ENCODE data around the gene IGF1R. TPM values are rescaled to one million over a fixed set of nuclear protein-coding genes. Genes with fewer than 3 reads are reported as not detected.

IGF1R gene
- total and polyA plus RNA-seq, 5 experiments from 2014 or later = 2.5 to 122 (median 6.3) TPM

DNA sequence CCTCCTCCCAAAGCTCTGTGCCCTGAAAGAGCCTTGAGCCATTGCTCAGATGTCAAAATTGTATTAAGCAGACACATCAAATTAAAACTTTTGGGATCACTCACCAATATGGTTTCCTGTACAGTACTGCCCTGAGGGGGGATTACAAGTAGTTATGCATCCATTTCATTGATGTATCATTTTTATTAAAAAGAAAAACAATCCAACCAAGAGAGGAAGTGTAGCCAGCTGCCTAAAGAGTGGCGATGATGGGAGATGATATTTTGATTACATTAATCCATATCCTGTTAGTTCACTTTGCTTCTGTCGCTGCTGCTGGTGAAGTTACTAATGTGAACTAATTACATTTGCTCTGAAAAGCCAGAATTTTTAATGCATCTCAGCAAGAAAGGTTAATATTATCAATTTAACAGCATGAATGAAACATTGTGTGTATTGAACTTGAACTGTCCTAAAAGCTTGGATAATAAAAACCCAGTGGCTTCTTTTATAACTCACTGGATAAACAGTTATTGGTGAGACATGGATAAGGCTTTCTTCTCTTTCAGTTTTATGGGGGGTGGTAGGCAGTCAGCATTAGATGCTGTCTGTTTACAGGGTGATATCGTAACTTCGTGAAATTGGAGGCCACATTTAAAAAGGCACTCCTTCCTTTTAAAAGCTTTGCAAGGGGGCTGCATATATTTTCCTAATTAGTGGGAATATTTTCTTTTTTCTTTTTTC is 87.7 kb downstream of the IGF1R start:
- POLR2A ChIA-PET = interaction anchor here (0.6 kb wide), 1 partner anchor 14 kb away, joined by 5 read pairs; no protein-coding TSS in a partner anchor
- Mint-ChIP-seq H3K36me3 (no peaks in the 10 kb centered on the region), H3K4me3 (peak overlapping the region in 3 of 10 donors; percentile 12 to 27 (median 18)), H3K27me3 (no peaks in the 10 kb centered on the region), H3K4me1 (peaks cover 33 to 65% (median 62%) of the 10 kb centered on the region in 4 donors), H3K27ac (peak overlapping the region in 2 of 10 donors; percentile 44 to 68), H3K9me3 (peaks cover 0 to 3% (median 0%) of the 10 kb centered on the region in 9 donors)
- DNase-seq = no peak
- no peak for ATAC-seq

DNA sequence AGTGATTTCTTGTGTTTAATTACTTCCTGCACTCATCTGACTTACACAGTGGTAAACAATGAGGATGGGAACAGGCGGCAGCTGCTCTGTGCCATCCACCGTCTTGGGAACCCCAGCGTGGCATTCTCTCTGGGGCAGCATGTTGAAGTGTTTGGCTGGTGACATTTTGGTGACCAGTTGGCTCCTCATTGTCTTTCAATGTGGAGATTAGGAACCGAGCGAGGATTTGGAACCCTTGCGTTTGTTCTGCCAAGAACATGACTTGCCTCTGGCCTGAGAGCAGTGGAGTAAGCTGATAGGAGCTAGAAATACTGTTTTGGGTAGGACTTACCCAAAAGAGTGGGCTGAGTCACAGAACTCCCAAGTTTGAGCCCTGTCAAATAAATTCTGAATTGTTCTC is 88.8 kb downstream of the IGF1R start:
- ATAC-seq = no peak
- Mint-ChIP-seq H3K4me3 (no peak overlapping the region), H3K36me3 (no peaks in the 10 kb centered on the region), H3K9me3 (peaks cover 0 to 3% (median 0%) of the 10 kb centered on the region in 9 donors), H3K4me1 (peaks cover 35 to 76% (median 69%) of the 10 kb centered on the region in 4 donors), H3K27me3 (no peaks in the 10 kb centered on the region), H3K27ac (peak overlapping the region in 1 of 10 donors; percentile 65)
- no peak for DNase-seq
- POLR2A ChIA-PET = no interaction called here

DNA sequence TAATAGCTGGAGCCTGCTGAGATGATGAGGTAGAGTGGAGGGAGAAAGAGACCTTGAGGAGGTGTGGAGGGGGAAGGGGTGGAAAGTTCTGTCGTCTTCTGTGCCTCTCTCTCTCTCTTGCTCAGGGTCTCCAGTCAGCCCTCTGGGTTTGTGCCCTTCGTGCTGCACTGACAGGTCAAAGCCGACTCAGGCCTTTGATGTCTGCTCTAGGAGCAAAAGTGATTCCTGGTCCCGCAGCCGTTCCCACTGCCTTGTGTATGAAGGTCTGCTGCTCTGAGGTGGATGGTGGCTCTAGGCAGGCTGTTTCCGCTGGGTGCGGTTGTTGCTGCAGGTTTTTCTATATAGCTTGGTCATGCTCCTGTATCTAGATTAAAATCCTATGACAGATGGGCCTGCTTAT is 89.4 kb downstream of the IGF1R start:
- POLR2A ChIA-PET = no interaction called here
- Mint-ChIP-seq H3K27me3 (no peaks in the 10 kb centered on the region), H3K4me3 (peak overlapping the region in 2 of 10 donors; percentile 5 to 9), H3K27ac (peak overlapping the region in 4 of 10 donors; percentile 11 to 66 (median 38)), H3K9me3 (peaks cover 0 to 3% (median 0%) of the 10 kb centered on the region in 9 donors), H3K36me3 (no peaks in the 10 kb centered on the region), H3K4me1 (peaks cover 37 to 78% (median 72%) of the 10 kb centered on the region in 4 donors)
- DNase-seq (no peak), ATAC-seq (no peak)

DNA sequence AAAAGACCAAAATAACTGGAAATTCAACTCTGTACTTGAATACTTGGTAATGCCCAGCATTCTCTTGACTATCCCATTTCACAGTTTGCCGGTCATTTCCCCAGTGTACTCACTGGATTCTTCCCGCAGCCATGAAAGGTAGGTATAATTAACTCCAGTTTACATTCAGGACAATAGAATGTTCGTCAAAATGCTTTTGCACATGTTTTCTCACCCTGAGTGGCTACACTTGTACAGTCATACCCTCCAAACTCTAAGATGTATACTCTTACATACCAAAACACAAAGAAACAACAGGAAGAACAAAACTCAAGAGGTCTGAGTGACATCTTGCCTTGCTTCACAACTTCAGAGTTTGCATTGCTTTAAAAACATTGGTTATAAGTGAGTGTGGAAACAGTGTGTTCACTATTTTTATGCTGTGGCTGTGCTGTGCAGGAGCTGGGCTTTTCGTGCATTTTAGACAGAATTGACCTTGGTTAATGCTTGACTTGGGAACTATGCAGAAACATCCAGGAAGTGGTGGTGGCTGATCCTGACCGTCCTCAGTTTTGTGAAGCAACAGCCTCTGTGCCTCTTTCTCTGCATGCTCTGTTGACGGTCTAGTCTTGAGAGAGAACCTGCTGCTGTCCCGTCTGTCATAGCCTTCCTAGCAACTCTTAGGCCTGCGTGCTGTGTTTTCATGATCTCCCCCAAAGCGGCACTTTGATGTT is 90.5 kb downstream of the IGF1R start:
- H3K4me3 Mint-ChIP-seq = peak overlapping the region in 5 of 10 donors; percentile 2 to 50 (median 30)
- peaks cover 0 to 3% (median 0%) of the 10 kb centered on the region in 9 donors for H3K9me3 Mint-ChIP-seq
- no peaks in the 10 kb centered on the region for H3K27me3 Mint-ChIP-seq
- POLR2A ChIA-PET = no interaction called here
- no peaks in the 10 kb centered on the region for H3K36me3 Mint-ChIP-seq
- peaks cover 37 to 83% (median 75%) of the 10 kb centered on the region in 4 donors for H3K4me1 Mint-ChIP-seq
- DNase-seq (no peak), ATAC-seq (no peak)
- H3K27ac Mint-ChIP-seq = peak overlapping the region in 1 of 10 donors; percentile 30

DNA sequence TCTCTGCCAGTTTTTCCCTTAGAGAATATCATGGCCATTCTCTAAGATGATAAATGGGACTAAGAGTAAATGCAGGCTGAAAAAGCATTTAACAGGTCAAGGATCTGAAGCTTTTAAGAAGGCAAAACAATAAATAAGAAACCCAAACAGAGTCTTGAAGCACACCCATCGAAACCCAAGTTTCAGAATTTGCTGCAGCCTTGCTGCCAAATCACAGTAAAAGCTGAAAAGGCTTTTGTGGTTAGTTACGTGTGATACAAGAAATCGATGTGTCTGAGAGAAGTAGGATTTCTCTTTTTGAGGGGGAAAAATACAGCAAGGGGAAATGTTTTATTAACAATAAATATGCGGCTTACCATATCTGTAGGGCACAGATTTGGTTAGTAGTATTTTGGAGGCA is 92.0 kb downstream of the IGF1R start:
- peaks cover 0 to 3% (median 0%) of the 10 kb centered on the region in 9 donors for H3K9me3 Mint-ChIP-seq
- no peaks in the 10 kb centered on the region for H3K36me3 Mint-ChIP-seq
- H3K27me3 Mint-ChIP-seq = no peaks in the 10 kb centered on the region
- no peak for DNase-seq
- no peak overlapping the region for H3K4me3 Mint-ChIP-seq
- no peak for ATAC-seq
- no peak overlapping the region for H3K27ac Mint-ChIP-seq
- POLR2A ChIA-PET = no interaction called here
- H3K4me1 Mint-ChIP-seq = peaks cover 38 to 84% (median 78%) of the 10 kb centered on the region in 4 donors

DNA sequence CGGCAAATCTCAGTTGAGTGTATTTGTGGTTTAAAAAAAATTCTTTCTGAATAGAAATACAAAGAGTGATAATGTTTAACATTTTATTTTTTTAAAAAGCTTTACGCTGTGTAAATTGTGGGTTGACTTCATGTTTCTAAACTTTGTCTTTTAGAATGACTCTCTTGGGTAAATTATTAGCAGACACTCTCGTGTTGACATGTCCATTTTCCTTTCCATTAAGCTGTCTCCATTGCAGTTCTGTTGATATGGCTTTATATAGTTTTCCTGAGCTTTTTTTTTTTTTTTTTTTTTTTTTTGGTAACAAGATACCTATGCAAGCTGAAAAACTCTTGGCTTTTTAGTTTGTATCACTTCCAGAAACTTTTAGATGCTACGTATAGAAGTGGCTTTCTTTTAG is 92.6 kb downstream of the IGF1R start:
- POLR2A ChIA-PET = no interaction called here
- no peak for DNase-seq
- Mint-ChIP-seq H3K9me3 (peaks cover 0 to 3% (median 0%) of the 10 kb centered on the region in 9 donors), H3K4me3 (no peak overlapping the region), H3K36me3 (no peaks in the 10 kb centered on the region), H3K27ac (no peak overlapping the region), H3K4me1 (peaks cover 40 to 84% (median 78%) of the 10 kb centered on the region in 4 donors), H3K27me3 (no peaks in the 10 kb centered on the region)
- ATAC-seq = no peak

DNA sequence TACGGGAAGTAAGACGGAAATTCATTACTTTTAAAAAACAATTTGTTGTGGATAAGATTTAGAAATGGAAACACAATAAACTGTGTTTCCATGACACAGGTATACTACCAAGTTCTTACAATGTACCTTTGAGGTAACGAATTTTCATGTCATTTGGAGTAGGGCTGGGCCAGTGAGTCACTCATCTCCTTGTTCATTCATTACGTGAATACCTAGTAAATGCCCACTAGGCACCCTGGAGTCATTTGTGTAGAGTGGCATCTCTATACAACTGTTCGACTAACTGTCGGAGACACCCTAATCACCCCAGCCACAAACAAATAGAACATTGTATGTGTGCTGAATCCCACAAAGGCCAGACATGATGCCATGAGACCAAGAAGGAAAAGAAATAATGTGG is 94.8 kb downstream of the IGF1R start:
- peaks cover 0 to 3% (median 0%) of the 10 kb centered on the region in 9 donors for H3K9me3 Mint-ChIP-seq
- ATAC-seq (no peak), DNase-seq (no peak)
- peaks cover 41 to 87% (median 78%) of the 10 kb centered on the region in 4 donors for H3K4me1 Mint-ChIP-seq
- POLR2A ChIA-PET = no interaction called here
- H3K4me3 Mint-ChIP-seq = peak overlapping the region in 1 of 10 donors; percentile 36
- no peak overlapping the region for H3K27ac Mint-ChIP-seq
- no peaks in the 10 kb centered on the region for H3K36me3 Mint-ChIP-seq
- H3K27me3 Mint-ChIP-seq = no peaks in the 10 kb centered on the region

DNA sequence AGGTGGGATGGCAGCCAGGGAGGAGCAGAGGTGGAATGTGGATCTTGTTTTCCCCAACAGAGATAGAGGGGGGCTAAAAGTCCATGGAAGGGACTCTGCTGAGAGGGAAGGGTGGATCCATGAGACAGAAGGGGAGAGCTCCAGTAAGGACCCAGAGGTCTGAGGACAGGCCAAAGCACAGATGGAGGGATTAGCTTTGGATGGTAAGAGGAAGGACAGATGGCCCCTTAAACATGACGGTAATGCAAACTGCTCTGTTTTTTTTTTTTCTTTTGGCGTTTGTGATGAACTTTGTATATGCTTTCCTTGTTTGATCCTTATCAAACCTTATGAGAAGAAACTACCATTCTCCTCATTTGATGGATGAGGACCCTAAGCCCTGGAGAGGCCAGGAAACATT is 96.2 kb downstream of the IGF1R start:
- Mint-ChIP-seq H3K4me3 (peak overlapping the region in 5 of 10 donors; percentile 9 to 46 (median 17)), H3K27ac (peak overlapping the region in 2 of 10 donors; percentile 6 to 26), H3K4me1 (peaks cover 32 to 77% (median 67%) of the 10 kb centered on the region in 4 donors), H3K9me3 (no peaks in the 10 kb centered on the region), H3K27me3 (no peaks in the 10 kb centered on the region), H3K36me3 (no peaks in the 10 kb centered on the region)
- POLR2A ChIA-PET = interaction anchor here (0.5 kb wide), 1 partner anchor 158 kb away, joined by 5 read pairs; no protein-coding TSS in a partner anchor
- no peak for DNase-seq
- ATAC-seq = no peak

DNA sequence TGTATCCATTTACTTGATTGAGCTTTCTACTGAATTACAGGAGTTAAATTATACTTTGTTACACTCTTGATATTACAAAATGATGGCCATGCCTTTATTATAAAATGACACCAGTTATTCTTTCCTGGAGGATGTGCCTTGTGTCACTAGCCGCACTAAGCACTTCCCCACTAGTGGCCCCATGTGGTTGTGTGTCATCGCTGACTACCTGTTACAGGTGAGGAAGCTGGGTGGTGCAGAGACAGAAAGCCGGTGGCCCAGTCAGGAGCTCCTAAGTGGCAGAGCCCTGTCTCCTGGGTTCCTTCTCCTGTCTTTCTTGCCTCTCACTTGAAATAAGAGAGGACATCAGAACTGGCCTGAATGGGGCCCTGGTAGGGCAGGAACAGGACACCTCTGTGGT is 96.8 kb downstream of the IGF1R start:
- POLR2A ChIA-PET = interaction anchor here (0.5 kb wide), 1 partner anchor 157 kb away, joined by 5 read pairs; no protein-coding TSS in a partner anchor
- ATAC-seq (no peak), DNase-seq (no peak)
- no peaks in the 10 kb centered on the region for H3K36me3 Mint-ChIP-seq
- H3K27me3 Mint-ChIP-seq = no peaks in the 10 kb centered on the region
- no peaks in the 10 kb centered on the region for H3K9me3 Mint-ChIP-seq
- no peak overlapping the region for H3K27ac Mint-ChIP-seq
- H3K4me3 Mint-ChIP-seq = peak overlapping the region in 4 of 10 donors; percentile 6 to 43 (median 19)
- H3K4me1 Mint-ChIP-seq = peaks cover 32 to 73% (median 64%) of the 10 kb centered on the region in 4 donors

DNA sequence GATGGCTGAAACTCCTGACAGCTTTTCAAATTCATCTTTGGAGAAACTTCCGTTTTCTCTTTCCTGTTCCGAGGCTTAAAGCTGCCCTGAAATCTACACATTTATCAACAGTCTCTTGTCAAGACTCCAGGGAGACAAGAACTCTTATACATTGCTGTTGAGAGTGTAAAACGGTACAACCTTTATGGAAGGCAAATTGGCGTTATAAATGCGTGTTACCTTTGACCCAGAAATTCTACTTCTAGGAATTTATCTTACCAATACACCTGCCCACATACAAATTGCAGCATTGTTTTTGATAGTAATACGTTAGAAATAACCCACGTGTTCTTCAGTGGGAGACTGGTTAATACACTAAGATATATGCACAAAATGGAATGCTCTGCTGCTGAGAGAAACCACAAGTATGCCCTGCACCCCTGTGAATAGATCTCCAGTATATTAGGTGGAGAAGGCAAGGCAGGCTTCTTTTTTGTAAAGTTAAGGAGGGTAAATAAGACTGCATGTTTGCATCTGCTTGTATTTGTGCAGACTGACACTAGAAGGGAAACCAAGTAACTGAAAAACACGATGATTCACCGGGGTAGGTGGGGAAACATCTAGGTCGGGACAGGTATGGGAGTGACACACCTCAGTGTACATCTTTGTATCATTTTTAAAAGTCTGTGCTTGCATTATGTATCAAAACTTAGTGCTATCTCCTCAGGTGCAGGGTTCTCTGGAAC is 97.5 kb downstream of the IGF1R start:
- Mint-ChIP-seq H3K4me3 (peak overlapping the region in 4 of 10 donors; percentile 7 to 43 (median 22)), H3K27me3 (no peaks in the 10 kb centered on the region), H3K36me3 (no peaks in the 10 kb centered on the region), H3K9me3 (no peaks in the 10 kb centered on the region), H3K27ac (peak overlapping the region in 2 of 10 donors; percentile 39 to 43), H3K4me1 (peaks cover 30 to 74% (median 61%) of the 10 kb centered on the region in 4 donors)
- DNase-seq (no peak), ATAC-seq (no peak)
- POLR2A ChIA-PET = no interaction called here

DNA sequence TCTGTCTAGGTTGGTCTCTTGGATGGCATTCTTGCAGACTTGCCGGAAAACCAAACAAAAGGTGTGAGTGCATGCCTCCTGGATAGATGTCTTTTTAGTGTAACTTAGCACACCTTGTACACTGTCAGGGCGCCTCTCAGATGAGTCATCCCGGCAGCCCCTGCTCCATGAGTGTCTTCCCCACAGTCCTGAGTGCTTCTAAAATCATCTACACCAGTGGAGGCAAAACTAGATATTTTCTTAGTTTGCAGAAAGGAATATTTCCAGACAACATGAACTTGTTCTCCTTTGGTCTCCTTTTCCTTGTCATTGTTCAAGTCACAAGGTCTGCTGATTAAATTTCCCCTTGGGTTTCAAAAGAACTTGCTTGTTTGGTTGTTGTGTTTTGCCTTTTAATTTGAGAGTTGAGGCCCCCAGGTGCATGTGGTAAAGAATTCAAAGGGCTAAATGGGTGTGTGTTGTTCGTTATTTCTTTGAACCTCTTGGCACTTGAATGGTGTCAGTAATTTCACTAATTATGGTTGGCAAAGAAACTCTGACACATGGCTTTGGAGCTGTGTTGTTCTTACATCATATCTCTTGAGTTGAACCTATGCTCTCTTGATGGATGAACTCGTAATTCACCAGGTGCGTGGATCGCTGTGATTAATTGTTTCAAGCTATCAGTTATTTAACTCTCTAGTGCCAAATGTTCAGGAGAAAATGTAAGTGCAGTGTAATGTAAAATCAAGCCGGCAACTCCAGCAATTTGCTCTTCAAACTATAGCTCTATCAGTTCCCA is 98.2 kb downstream of the IGF1R start:
- Mint-ChIP-seq H3K4me1 (peaks cover 30 to 76% (median 59%) of the 10 kb centered on the region in 4 donors), H3K9me3 (no peaks in the 10 kb centered on the region), H3K27me3 (no peaks in the 10 kb centered on the region), H3K4me3 (peak overlapping the region in 1 of 10 donors; percentile 7), H3K36me3 (peaks cover 0 to 1% (median 0%) of the 10 kb centered on the region in 3 donors), H3K27ac (peak overlapping the region in 2 of 10 donors; percentile 19 to 47)
- no peak for DNase-seq
- POLR2A ChIA-PET = no interaction called here
- no peak for ATAC-seq

DNA sequence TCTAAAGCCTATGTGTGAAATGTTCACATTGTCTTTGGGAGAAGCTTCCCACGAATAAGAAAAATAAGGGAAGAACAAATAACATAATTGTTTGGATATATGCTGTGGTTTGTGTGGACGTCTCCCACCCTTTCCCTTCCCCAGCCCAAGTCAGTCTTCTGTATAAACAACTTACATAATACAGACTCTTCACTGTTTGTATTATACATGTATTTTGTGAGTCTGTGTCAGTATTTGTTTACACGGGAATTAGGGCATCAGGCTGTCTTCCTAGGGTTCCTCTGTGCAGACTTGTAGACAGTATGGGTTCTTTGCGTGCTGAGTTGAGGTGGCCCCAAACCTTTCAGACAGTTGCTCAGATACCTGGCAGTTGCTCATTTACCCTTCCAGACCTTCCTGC is 103.4 kb downstream of the IGF1R start:
- H3K4me1 Mint-ChIP-seq = peaks cover 5 to 42% (median 35%) of the 10 kb centered on the region in 4 donors
- H3K36me3 Mint-ChIP-seq = peaks cover 0 to 1% (median 0%) of the 10 kb centered on the region in 3 donors
- POLR2A ChIA-PET = no interaction called here
- no peak overlapping the region for H3K4me3 Mint-ChIP-seq
- H3K27ac Mint-ChIP-seq = no peak overlapping the region
- ATAC-seq (no peak), DNase-seq (no peak)
- H3K27me3 Mint-ChIP-seq = no peaks in the 10 kb centered on the region
- no peaks in the 10 kb centered on the region for H3K9me3 Mint-ChIP-seq
